A673 (cell line): ENCODE results near the gene TBC1D22A. TPM values are rescaled to one million over a fixed set of nuclear protein-coding genes. Genes with fewer than 3 reads are reported as not detected.
A peak's percentile ranks its signal among the peaks of the same experiment; 100 is the strongest.

Experiments
- BruUV-seq: library from RNA; stranded (reverse); fragments of 400-500 nt; replicated peaks from 2 replicates; lab custom pipeline; 2021; lab: Mats Ljungman, UMichigan
- CTCF ChIA-PET: fragments of 300-600 bp; sonication (Branson Sonifier 250); formaldehyde crosslinking; loops from one replicate; lab custom pipeline; 2022; ENCODE audit warnings: antibody characterized with exemption; lab: Charles Lee
- POLR2A ChIA-PET: fragments of 300-600 bp; sonication (Branson Sonifier 250); formaldehyde crosslinking; loops from one replicate; lab custom pipeline; 2022; ENCODE audit warnings: antibody characterized with exemption; ENCODE audit not compliant: low non-redundant PET; lab: Charles Lee
- DNase-seq: peaks from one replicate; pipeline ENCODE4 v3.0.0-alpha.2; 2015; ENCODE audit warnings: low spot score
- H3K27ac ChIP-seq: fragments of 200-600 bp; sonication (generic); 2 replicates; pipeline ENCODE4 v1.5.1; 2016; ENCODE audit warnings: mixed run types, low read depth, mild to moderate bottlenecking, mixed read lengths, antibody characterized with exemption, low read length; ENCODE audit not compliant: poor library complexity, severe bottlenecking
- H3K27me3 ChIP-seq: fragments of 200-600 bp; sonication (generic); replicated peaks from 2 replicates; pipeline ENCODE4 v1.6.1; 2017; ENCODE audit warnings: mixed run types, low read depth, mild to moderate bottlenecking, mixed read lengths, antibody characterized with exemption, low read length; ENCODE audit not compliant: insufficient read depth, poor library complexity
- H3K36me3 ChIP-seq: fragments of 200-600 bp; sonication (generic); 2 replicates; pipeline ENCODE4 v1.6.1; 2016; ENCODE audit warnings: mixed run types, mild to moderate bottlenecking, mixed read lengths, antibody characterized with exemption, low read length; ENCODE audit not compliant: insufficient read depth, poor library complexity, severe bottlenecking
- H3K4me1 ChIP-seq: fragments of 200-600 bp; sonication (generic); 2 replicates; pipeline ENCODE4 v1.6.1; 2017; ENCODE audit warnings: mixed run types, mild to moderate bottlenecking, mixed read lengths, antibody characterized with exemption, low read length; ENCODE audit not compliant: insufficient read depth, poor library complexity, severe bottlenecking
- H3K4me3 ChIP-seq: fragments of 200-600 bp; sonication (generic); 2 replicates; pipeline ENCODE4 v1.5.1; 2016; ENCODE audit warnings: low read depth, mixed run types, mild to moderate bottlenecking, mixed read lengths, low read length; ENCODE audit not compliant: poor library complexity, severe bottlenecking
- H3K9me3 ChIP-seq: fragments of 200-600 bp; sonication (generic); 2 replicates; pipeline ENCODE4 v1.6.1; 2016; ENCODE audit warnings: mixed run types, low read depth, mild to moderate bottlenecking, mixed read lengths, antibody characterized with exemption, low read length; ENCODE audit not compliant: poor library complexity, severe bottlenecking
- EZH2 ChIP-seq: fragments of 200-600 bp; sonication (generic); IDR thresholded peaks from 2 replicates; pipeline ENCODE4 v1.6.1; 2017; ENCODE audit warnings: borderline replicate concordance, low read depth, mild to moderate bottlenecking, mixed read lengths, antibody characterized with exemption, low read length; ENCODE audit not compliant: poor library complexity, severe bottlenecking
- intact Hi-C: fragments of 100-400 bp; cut with micrococcal nuclease; formaldehyde crosslinking; loops from one replicate; pipeline ENCODE4 v1.10.0; 2022; ENCODE audit not compliant: unreplicated experiment
- total RNA-seq: library from RNA; stranded (reverse); gene quantifications from 2 replicates; pipeline ENCODE4 v1.2.3, GENCODE V29; 2021
- TF ChIP-seq, protein P1 (sequence below): fragments of 300-800, 200-600 bp; sonication (generic); conservative IDR thresholded peaks from 2 replicates; pipeline ENCODE4 v1.5.1; 2017; ENCODE audit warnings: low read depth, mild to moderate bottlenecking, antibody characterized with exemption, low read length, moderate library complexity, mixed read lengths

The TBC1D22A gene
- total RNA-seq, 1 experiment from 2014 or later: 22.5 TPM

DNA sequence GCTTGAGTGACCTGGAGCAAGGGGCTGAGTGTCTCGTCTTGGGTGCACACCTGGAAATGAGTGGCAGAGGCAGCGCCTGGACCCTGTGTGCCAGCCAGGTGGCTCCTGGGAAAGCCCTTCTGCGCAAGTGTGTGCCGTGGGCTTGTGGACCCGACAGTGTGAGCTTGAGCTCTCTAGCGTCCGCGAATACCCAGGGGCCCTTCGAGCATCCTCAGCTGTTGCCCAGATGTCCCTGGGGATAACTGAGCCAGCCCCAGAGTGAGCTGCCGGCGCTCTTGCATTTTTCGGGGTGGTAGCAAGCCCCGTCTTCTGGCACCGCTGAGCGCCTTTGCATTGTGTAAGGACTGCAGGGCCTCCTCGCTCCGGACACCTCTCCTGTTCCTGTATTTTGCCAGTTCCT, 399.2 kb downstream of the TBC1D22A start:
- no TSS peak for BruUV-seq
- ChIA-PET POLR2A (no interaction called here), CTCF (no interaction called here)
- Histone ChIP-seq H3K4me3 (no peak overlapping the region), H3K4me1 (peaks cover 4% of the 10 kb centered on the region), H3K36me3 (no peaks in the 10 kb centered on the region), H3K27ac (no peak overlapping the region), H3K27me3 (no peaks in the 10 kb centered on the region), H3K9me3 (no peaks in the 10 kb centered on the region)
- intact Hi-C loops: no loop called here
- DNase-seq: peak; percentile 23
- TF ChIP-seq EZH2: no peak
- TF ChIP-seq, protein P1, sequence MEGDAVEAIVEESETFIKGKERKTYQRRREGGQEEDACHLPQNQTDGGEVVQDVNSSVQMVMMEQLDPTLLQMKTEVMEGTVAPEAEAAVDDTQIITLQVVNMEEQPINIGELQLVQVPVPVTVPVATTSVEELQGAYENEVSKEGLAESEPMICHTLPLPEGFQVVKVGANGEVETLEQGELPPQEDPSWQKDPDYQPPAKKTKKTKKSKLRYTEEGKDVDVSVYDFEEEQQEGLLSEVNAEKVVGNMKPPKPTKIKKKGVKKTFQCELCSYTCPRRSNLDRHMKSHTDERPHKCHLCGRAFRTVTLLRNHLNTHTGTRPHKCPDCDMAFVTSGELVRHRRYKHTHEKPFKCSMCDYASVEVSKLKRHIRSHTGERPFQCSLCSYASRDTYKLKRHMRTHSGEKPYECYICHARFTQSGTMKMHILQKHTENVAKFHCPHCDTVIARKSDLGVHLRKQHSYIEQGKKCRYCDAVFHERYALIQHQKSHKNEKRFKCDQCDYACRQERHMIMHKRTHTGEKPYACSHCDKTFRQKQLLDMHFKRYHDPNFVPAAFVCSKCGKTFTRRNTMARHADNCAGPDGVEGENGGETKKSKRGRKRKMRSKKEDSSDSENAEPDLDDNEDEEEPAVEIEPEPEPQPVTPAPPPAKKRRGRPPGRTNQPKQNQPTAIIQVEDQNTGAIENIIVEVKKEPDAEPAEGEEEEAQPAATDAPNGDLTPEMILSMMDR: no peak

DNA sequence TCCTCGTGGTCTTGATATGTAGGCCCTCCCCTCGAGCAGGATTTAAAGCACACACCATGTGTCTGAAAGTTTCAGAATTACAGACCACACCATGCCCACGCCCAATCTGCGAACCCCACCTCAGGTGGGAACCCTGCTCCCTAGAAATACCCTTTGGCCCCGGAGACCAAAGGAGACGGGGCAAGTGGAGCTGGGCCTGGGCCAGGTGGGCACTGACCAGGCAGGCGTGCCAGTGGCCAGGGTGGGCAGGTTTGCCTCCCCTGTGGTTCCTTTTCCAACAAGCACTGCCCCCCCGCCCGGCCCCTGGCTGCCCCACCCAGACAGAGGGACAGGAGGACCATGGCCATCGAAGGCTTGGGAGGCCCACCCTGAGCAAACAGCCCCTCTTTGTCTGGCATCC, 400.4 kb downstream of the TBC1D22A start:
- DNase-seq: no peak
- intact Hi-C loops: no loop called here
- TF ChIP-seq EZH2: no peak
- CTCF ChIA-PET: interaction anchor here (0.5 kb wide), 1 partner anchor 260 kb away, joined by 3 read pairs; no protein-coding TSS in a partner anchor
- no peaks in the 10 kb centered on the region for H3K27me3 ChIP-seq
- no peaks in the 10 kb centered on the region for H3K9me3 ChIP-seq
- H3K4me3 ChIP-seq: no peak overlapping the region
- peaks cover 4% of the 10 kb centered on the region for H3K4me1 ChIP-seq
- no peaks in the 10 kb centered on the region for H3K36me3 ChIP-seq
- BruUV-seq: no TSS peak
- H3K27ac ChIP-seq: no peak overlapping the region
- POLR2A ChIA-PET: no interaction called here

DNA sequence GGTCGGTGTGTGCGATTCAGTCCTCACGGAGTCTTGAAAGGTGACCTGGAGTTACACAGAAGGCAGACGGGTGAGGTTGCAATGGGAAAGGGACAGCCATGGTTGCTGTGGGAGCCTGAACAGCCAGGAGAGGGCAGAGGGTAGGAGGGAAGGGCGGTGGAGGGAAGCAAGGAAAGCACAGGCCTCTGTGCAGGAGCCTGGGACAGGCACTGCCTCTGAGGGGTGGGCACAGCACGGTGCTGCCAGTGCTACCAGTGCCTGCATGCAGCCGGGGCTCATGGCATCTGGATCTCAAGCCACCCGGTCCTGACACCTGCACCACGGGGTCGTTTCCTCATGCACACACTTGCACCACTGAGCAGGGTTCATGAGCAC, 401.0 kb downstream of the TBC1D22A start:
- Histone ChIP-seq H3K36me3 (no peaks in the 10 kb centered on the region), H3K4me1 (peaks cover 4% of the 10 kb centered on the region), H3K27ac (no peak overlapping the region), H3K9me3 (no peaks in the 10 kb centered on the region), H3K4me3 (no peak overlapping the region), H3K27me3 (no peaks in the 10 kb centered on the region)
- BruUV-seq: no TSS peak
- no peak for TF ChIP-seq EZH2
- TF ChIP-seq, protein P1: no peak
- intact Hi-C loops: no loop called here
- ChIA-PET POLR2A (no interaction called here), CTCF (no interaction called here)
- DNase-seq: no peak

DNA sequence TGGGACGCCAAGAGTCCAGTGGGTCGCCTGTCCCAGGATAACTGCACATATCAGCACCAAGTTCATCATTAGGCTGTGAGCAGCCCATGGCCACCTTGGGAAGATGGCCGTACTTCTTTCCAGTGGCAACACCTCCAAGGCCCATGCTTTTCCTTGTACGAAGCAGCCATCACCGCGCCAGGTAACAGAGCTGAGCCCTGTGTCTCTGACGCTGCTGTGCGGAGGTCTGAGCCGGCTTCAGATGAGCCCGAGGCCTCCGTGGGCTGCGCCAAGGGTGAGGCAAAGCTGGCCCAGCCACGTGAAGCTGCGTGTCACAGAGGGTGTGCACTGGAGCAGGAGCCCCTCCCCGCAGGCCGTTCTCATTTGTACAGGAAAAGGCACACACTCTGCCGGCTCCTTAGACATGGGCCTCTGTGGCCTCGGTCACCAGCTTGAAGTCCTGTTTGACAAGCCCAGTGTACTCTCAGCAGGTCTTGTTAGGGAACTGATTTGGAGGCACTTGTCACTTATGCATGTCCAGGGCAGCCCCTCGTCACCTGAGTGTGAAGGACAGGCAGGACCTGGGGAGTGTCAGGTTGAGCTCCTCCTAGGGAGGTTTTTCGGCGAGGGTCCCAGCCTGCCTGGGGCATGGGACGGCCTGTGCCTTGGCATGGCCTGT, 401.5 kb downstream of the TBC1D22A start:
- intact Hi-C loops: no loop called here
- ChIA-PET POLR2A (no interaction called here), CTCF (no interaction called here)
- no peak overlapping the region for H3K4me3 ChIP-seq
- no peaks in the 10 kb centered on the region for H3K36me3 ChIP-seq
- no TSS peak for BruUV-seq
- no peak for DNase-seq
- H3K4me1 ChIP-seq: peaks cover 4% of the 10 kb centered on the region
- H3K27ac ChIP-seq: no peak overlapping the region
- TF ChIP-seq EZH2: no peak
- TF ChIP-seq, protein P1: no peak
- no peaks in the 10 kb centered on the region for H3K27me3 ChIP-seq
- H3K9me3 ChIP-seq: no peaks in the 10 kb centered on the region
